ENCODE results near the gene EXOSC7. TPM values are rescaled to one million over a fixed set of nuclear protein-coding genes. Genes with fewer than 3 reads are reported as not detected.
A peak's percentile ranks its signal among the peaks of the same experiment; 100 is the strongest.

The EXOSC7 gene
- total and polyA plus RNA-seq, 10 of the 15 experiments (the other 5 are each of a cell fraction or from before 2014, with no cell fraction given): 58.0 to 193 (median 82.9) TPM

DNA sequence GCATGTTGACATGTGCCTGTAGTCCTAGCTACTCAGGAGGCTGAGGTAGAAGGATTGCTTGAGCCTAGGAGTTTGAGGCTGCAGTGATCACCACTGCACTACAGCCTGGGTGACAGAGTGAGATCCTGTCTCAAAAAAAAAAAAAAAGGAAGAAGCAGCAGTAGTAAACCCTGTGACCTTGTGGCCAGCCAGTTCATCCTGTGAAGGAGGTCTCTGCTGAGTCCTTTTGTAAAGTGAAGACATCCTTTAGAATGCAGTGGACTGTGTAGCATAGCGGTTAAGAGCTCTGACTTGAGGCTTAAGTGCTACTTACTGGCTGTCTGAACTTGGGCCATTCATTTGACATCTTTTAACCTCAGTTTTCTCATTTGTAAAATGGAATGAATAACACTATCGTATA lies 8.3 kb downstream of the EXOSC7 start:
- DNase-seq (ENCODE audit: low read depth, low spot score) (no peak), ATAC-seq (peak; percentile 67), FAIRE-seq (no peak)
- in situ Hi-C loops (cut with MboI) (no loop called here), intact Hi-C loops (cut with micrococcal nuclease; ENCODE audit: unreplicated experiment) (no loop called here)
- Histone ChIP-seq H3K4me3 (no peak overlapping the region), H3K27me3 (replicated peaks in 1 of 2; ENCODE audit: control insufficient read depth in 2 of 2, insufficient read depth in 2 of 2, low read length in 1 of 2) (no peaks in the 10 kb centered on the region), H3K9me3 (replicated peaks; ENCODE audit: control insufficient read depth, insufficient read depth, low read length) (no peaks in the 10 kb centered on the region), H3K4me1 (ENCODE audit: control insufficient read depth, insufficient read depth, low read length) (peaks cover 25% of the 10 kb centered on the region), H4K20me1 (ENCODE audit: control insufficient read depth, insufficient read depth) (no peaks in the 10 kb centered on the region), H2AFZ (ENCODE audit: control insufficient read depth, low read depth, low read length) (no peak overlapping the region), H3K79me2 (ENCODE audit: control insufficient read depth, insufficient read depth, low read length) (peaks cover 61% of the 10 kb centered on the region), H3K9ac (ENCODE audit: control insufficient read depth, insufficient read depth, low read length) (no peak overlapping the region), H3K27ac (ENCODE audit: control insufficient read depth, insufficient read depth) (no peak overlapping the region), H3K36me3 (ENCODE audit: control insufficient read depth in 2 of 2, insufficient read depth in 2 of 2, low read length in 1 of 2) (peaks cover 0 to 10% of the 10 kb centered on the region in 2 experiments; a peak in 2 of 4 replicates), H3K4me2 (ENCODE audit: control insufficient read depth, insufficient read depth) (no peak overlapping the region)
- SMC1A ChIA-PET (ENCODE audit: uncharacterized antibody, unreplicated experiment): interaction anchor here (0.6 to 8.7 kb wide), 5 partner anchors 9 to 463 kb away, joined by 3 to 97 read pairs (median 4); partner anchors contain the start of genes EXOSC7 and ZDHHC3
- BruUV-seq (replicated peaks): no TSS peak
- POLR2A ChIA-PET: interaction anchor here (0.5 to 5.5 kb wide), 3 partner anchors 8 to 138 kb away, joined by 4 to 62 read pairs (median 6); partner anchors contain the start of genes EXOSC7 and ZDHHC3
- CTCF ChIA-PET: interaction anchor here (1.2 to 3.7 kb wide), 4 partner anchors 10 to 676 kb away, joined by 3 to 53 read pairs (median 3); no protein-coding TSS in a partner anchor
- WGBS (ENCODE audit: insufficient coverage, insufficient replicate concordance, low lambda C conversion rate, missing lambda C conversion rate): 80% methylated on average over 2 of the region's 2 CpGs
- RAD21 ChIA-PET (ENCODE audit: unreplicated experiment): interaction anchor here (0.5 to 4.0 kb wide), 6 partner anchors 8 to 207 kb away, joined by 3 to 39 read pairs (median 4); partner anchors contain the start of genes EXOSC7 and ZDHHC3
- TF ChIP-seq, protein P1, sequence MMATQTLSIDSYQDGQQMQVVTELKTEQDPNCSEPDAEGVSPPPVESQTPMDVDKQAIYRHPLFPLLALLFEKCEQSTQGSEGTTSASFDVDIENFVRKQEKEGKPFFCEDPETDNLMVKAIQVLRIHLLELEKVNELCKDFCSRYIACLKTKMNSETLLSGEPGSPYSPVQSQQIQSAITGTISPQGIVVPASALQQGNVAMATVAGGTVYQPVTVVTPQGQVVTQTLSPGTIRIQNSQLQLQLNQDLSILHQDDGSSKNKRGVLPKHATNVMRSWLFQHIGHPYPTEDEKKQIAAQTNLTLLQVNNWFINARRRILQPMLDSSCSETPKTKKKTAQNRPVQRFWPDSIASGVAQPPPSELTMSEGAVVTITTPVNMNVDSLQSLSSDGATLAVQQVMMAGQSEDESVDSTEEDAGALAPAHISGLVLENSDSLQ (IDR thresholded peaks at IDR 0.05): 0 out of 2 replicates have a peak, but pooled peaks have one; percentile 7
- TF ChIP-seq NFXL1 (IDR thresholded peaks at IDR 0.05; ENCODE audit: borderline replicate concordance) (no peak), FOS (IDR thresholded peaks at IDR 0.05; ENCODE audit: borderline replicate concordance, extremely low read depth, insufficient read length) (no peak), MTA2 (IDR thresholded peaks at IDR 0.05; ENCODE audit: low read depth) (no peak), TCF3 (IDR thresholded peaks at IDR 0.05; ENCODE audit: borderline replicate concordance, insufficient read depth, low read depth, low read length) (no peak), RAD51 (IDR thresholded peaks at IDR 0.05) (0 out of 2 replicates have a peak, but pooled peaks have one; percentile 22), PAX5 (IDR thresholded peaks at IDR 0.05; ENCODE audit: borderline replicate concordance, low read depth, low read length) (peak; percentile 10; the same call in 1 of the 2 replicates), NR2F1 (conservative IDR thresholded peaks at IDR 0.05) (peak; percentile 77), HDGF (IDR thresholded peaks at IDR 0.05) (0 out of 2 replicates have a peak, but pooled peaks have one; percentile 68), RUNX3 (IDR thresholded peaks at IDR 0.05; ENCODE audit: low read length) (peak; percentile 19; the same call in 1 of the 2 replicates), WRNIP1 (IDR thresholded peaks at IDR 0.05; ENCODE audit: borderline replicate concordance, low read depth, low read length) (no peak), SMAD1 (IDR thresholded peaks at IDR 0.05; ENCODE audit: low read depth, partially characterized antibody) (no peak), NBN (IDR thresholded peaks at IDR 0.05) (0 out of 2 replicates have a peak, but pooled peaks have one; percentile 44)
- TF ChIP-seq, protein P2, sequence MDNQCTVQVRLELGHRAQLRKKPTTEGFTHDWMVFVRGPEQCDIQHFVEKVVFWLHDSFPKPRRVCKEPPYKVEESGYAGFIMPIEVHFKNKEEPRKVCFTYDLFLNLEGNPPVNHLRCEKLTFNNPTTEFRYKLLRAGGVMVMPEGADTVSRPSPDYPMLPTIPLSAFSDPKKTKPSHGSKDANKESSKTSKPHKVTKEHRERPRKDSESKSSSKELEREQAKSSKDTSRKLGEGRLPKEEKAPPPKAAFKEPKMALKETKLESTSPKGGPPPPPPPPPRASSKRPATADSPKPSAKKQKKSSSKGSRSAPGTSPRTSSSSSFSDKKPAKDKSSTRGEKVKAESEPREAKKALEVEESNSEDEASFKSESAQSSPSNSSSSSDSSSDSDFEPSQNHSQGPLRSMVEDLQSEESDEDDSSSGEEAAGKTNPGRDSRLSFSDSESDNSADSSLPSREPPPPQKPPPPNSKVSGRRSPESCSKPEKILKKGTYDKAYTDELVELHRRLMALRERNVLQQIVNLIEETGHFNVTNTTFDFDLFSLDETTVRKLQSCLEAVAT (IDR thresholded peaks at IDR 0.05): 0 out of 2 replicates have a peak, but pooled peaks have one; percentile 53
- TF ChIP-seq, protein P3, sequence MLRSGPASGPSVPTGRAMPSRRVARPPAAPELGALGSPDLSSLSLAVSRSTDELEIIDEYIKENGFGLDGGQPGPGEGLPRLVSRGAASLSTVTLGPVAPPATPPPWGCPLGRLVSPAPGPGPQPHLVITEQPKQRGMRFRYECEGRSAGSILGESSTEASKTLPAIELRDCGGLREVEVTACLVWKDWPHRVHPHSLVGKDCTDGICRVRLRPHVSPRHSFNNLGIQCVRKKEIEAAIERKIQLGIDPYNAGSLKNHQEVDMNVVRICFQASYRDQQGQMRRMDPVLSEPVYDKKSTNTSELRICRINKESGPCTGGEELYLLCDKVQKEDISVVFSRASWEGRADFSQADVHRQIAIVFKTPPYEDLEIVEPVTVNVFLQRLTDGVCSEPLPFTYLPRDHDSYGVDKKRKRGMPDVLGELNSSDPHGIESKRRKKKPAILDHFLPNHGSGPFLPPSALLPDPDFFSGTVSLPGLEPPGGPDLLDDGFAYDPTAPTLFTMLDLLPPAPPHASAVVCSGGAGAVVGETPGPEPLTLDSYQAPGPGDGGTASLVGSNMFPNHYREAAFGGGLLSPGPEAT (IDR thresholded peaks at IDR 0.05; ENCODE audit: low read depth): no peak
- TF ChIP-seq, protein P4, sequence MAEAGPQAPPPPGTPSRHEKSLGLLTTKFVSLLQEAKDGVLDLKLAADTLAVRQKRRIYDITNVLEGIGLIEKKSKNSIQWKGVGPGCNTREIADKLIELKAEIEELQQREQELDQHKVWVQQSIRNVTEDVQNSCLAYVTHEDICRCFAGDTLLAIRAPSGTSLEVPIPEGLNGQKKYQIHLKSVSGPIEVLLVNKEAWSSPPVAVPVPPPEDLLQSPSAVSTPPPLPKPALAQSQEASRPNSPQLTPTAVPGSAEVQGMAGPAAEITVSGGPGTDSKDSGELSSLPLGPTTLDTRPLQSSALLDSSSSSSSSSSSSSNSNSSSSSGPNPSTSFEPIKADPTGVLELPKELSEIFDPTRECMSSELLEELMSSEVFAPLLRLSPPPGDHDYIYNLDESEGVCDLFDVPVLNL (IDR thresholded peaks at IDR 0.05; ENCODE audit: low read depth, low read length): no peak

All from GM12878 (cell line).